UCSD-AML1 (cell line): Measurements from ENCODE around the gene ESYT2.
"Not testable (repeated sequence)": the region's sequence is repeated elsewhere in the genome, so short reads cannot be mapped to it uniquely, and the experiment has no call there.

Source experiments
- DNase-seq: peaks from one replicate; lab custom pipeline; 2025; ENCODE audit not compliant: unreplicated experiment; lab: John Stamatoyannopoulos, UW

Gene ESYT2

GRCh38 chr7:158728911-158729645, 100.2 kb downstream of the ESYT2 start:
- no peak for DNase-seq

GRCh38 chr7:158727690-158728089, 101.6 kb downstream of the ESYT2 start:
- DNase-seq, result no peak

GRCh38 chr7:158726277-158726807, 103.0 kb downstream of the ESYT2 start:
- DNase-seq, result no peak

- no peak for DNase-seq
Observed at GRCh38 chr7:158725506-158725800, 103.9 kb downstream of the ESYT2 start.

- no peak for DNase-seq
Observed at GRCh38 chr7:158724658-158725505, 104.4 kb downstream of the ESYT2 start.

GRCh38 chr7:158723714-158724385, 105.5 kb downstream of the ESYT2 start:
- no peak for DNase-seq

GRCh38 chr7:158723266-158723665, 106.0 kb downstream of the ESYT2 start:
- no peak for DNase-seq

GRCh38 chr7:158722574-158723237, 106.6 kb downstream of the ESYT2 start:
- DNase-seq, result no peak

- no peak for DNase-seq
Observed at GRCh38 chr7:158720112-158720511, 109.2 kb downstream of the ESYT2 start.

GRCh38 chr7:158716802-158717201, 112.5 kb downstream of the ESYT2 start:
- no peak for DNase-seq

GRCh38 chr7:158710651-158711102, 118.6 kb downstream of the ESYT2 start:
- peak; percentile 32 for DNase-seq

- no peak for DNase-seq
Observed at GRCh38 chr7:158707610-158708009, 121.7 kb downstream of the ESYT2 start.

- DNase-seq, result no peak
Observed at GRCh38 chr7:158706710-158707590, 122.4 kb downstream of the ESYT2 start.

- no peak for DNase-seq
Observed at GRCh38 chr7:158706273-158706704, 123.0 kb downstream of the ESYT2 start.

- DNase-seq, result no peak
Observed at GRCh38 chr7:158705234-158705850, 124.0 kb downstream of the ESYT2 start.

- peak; percentile 95 for DNase-seq
Observed at GRCh38 chr7:158704524-158705233, 124.6 kb downstream of the ESYT2 start, which contains the start of gene NCAPG2. NCAPG2 (minus strand) TSS chr7:158704804; CDS start chr7:158701899, 2,905 bp downstream.

- DNase-seq, result not testable (repeated sequence)
Observed at GRCh38 chr7:158703679-158704523, 125.4 kb downstream of the ESYT2 start.

- no peak for DNase-seq
Observed at GRCh38 chr7:158702944-158703343, 126.4 kb downstream of the ESYT2 start.
